Limb (tissue), 2 donors: ENCODE measurements around the gene TMTC3.
"Not testable (repeated sequence)": the region's sequence is repeated elsewhere in the genome, so short reads cannot be mapped to it uniquely, and the experiment has no call there.

Experiments
- DNase-seq, 2 donors: peaks; one replicate each; pipeline ENCODE4 v3.0.0-alpha.2; 2016; ENCODE audit errors: extremely low spot score in 2 of 2

The TMTC3 gene

DNA sequence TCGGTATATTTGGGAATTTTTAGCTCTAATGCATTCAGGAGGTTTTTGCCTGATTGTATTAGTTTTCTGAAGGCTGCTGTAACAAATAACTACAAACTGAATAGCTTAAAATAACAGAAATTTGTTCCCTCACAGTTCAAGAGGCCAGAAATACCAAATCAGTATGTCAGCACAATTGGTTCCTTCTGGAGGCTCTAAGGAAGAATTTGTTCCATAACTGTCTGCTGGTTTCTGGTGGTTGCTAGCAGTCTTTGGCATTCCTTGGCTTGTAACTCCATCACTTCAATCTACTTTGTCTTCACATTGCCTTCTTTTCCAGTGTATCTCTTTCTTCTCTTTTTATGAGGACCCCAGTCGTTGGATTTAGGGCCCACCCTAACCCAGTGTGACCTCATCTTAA lies 21.3 kb downstream of the TMTC3 start:
- no peak for DNase-seq

DNA sequence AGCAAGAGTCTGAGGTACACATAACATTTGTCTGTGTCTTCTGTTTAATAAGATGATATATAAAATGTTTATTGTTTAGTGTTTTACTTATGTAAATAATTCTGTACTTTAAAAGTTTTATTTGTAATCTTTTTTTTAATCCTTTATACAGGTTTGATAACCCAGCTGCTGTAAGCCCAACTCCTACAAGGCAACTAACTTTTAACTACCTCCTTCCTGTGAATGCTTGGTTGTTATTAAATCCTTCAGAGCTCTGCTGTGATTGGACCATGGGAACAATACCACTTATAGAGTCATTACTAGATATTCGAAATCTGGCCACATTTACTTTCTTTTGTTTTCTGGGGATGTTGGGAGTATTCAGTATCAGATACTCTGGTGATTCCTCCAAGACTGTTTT lies 24.1 kb downstream of the TMTC3 start:
- no peak for DNase-seq

DNA sequence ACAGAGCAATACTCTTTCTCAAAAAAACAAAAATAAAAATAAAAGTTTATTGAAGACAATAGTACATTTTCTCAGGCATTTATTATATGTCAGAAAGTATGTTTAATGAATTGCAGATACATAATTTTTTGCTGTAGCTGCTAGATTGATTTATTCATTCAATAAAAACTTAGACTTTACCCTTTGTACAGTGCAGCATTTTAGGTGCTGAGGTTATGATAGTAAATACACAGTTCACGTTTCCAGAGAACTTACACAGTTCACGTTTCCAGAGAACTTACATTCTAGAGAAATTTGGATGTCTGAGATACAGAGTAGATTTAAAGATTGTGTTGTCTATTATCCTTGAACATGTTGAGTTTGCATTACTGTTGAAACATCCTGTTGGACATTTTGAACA lies 25.3 kb downstream of the TMTC3 start:
- no peak for DNase-seq

DNA sequence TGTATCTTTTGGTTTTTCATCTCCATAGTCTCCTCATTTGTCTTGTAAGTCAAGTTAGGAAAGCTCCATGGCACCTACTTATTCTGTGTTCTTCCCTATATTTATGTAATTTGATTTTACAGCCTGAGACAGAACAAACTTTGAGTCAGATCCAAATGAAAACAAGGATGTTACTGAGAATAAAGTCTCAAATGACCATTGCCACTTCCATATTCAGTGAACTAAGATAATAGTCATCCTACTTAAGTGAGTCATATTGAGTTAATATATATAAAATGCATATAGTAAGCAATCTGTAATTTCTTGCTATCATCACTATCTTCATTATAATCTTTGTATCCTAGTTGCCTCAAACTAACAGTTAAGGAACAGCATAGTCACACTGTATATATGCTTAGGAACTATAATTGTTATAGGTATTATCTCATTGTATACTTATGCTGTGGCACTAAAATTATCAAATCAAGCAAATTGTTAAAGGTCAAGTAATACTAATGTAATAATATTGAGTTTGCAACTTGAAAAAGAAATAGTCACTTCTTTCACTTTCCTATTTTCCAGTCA lies 30.8 kb downstream of the TMTC3 start:
- DNase-seq = no peak

DNA sequence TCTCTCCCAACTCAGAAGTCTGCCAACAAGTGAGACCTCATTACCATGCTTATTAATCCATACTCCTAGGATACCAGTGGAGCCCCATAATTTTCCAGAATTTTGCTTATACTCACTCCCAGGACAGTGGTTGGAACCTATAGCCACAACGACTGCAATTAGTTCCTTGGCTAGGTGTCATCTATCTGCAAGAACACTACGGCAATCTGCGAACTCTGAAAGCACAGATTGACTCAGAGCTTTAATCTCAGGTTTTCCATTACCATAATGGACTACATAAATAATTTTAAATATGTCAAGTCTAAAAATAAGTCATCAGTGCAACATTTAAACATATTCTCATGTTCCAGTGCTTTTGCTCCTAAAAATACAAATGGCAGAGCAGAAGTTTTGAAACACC lies 33.4 kb downstream of the TMTC3 start:
- no peak for DNase-seq

DNA sequence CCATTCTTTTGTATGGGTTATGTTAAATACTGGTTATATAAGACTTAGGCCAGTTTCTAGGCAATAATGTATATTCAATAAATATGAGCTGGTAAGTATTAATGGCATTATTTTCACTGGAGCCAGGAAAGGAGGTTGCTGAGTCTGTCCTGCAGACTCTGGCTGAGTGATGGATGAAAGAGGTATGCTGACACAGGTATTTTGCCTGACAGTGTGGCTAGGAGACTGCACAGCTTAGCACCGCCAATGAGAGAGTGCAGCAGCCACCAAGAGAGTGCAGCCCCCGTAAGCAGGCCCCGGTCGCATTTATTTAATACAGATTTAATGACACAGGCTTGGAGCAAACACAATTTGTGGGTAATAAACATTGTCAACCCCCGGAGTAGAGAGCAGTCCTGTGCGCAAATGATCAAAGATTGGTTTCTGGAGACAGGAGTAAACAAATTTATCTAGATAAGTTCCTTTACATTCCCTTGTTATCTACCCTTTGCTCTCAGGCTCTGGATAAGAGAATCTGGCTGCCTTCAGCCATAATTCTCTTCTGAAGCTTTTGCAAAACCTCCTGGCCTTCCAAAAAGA lies 37.4 kb downstream of the TMTC3 start:
- no peak for DNase-seq

DNA sequence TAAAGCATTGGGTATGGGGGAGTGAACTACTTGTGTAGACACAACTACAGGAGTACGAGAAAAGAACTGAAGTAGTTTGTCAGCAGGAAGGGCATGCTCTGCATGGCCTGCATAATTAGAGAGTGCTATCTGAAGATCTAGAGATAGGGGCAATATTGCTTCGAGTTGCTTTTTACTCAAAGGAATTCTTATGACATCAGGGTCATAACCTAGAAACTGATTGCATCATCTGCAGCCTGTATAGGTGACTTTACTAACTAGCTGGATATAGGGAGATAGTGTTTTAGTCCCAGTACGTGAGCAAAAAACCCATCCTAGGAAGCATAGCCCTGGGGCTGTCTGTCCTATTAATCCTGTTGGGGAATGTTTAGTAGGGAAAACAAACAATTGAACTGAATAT lies 39.8 kb downstream of the TMTC3 start:
- DNase-seq = no peak

DNA sequence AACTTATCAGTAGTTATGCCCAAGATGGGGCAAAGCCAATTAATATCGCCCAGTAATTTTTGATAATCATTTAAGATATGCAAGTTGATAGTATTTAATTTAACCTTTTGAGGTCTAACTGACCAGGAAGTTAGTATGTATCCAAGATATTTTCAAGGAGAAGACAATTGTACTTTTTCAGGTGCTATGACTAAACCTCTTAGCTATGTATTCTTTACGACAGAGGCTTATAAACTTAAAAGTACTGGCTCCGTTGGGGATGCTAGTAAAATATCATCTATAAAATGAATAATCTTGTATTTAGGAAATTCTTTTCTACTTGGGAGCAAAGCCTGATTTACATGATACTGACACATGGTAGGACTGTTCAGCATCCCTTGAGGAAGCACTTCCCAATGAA lies 40.3 kb downstream of the TMTC3 start:
- no peak for DNase-seq

DNA sequence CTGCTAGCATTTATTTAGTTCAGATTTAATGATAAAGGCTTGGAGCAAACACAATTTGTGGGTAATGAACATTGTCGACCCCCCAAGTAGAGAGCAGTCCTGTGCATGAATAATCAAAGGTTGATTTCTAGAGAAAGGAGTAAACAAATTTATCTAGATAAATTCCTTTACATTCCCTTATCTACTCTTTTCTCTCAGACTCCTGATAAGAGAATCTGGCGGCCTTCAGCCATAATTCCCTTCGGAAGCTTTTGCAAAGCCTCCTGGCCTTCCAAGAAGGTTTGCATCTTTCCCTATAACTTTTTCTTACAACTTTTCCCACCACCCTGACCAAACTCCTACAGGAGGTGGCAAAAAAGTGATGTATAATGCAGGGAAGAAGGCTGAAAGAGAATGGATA lies 42.1 kb downstream of the TMTC3 start:
- DNase-seq = no peak

DNA sequence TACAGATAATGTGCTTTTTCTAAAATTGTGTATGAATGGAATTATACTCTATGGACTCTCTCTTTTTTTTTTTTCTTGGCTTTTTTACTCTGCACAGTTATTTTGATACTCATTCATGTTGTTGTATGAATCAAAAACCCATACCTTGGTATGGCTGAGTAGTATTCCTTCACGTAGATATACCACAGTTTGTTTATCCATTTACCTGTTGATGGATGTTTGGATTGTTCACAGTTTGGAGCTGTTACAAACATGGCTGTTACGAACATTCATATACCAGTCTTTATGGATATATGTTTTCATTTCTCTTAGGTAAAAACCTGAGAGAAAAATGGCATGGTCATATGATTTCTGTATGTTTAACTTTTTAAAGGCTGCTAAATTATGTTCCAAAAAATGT lies 43.2 kb downstream of the TMTC3 start:
- DNase-seq = no peak

DNA sequence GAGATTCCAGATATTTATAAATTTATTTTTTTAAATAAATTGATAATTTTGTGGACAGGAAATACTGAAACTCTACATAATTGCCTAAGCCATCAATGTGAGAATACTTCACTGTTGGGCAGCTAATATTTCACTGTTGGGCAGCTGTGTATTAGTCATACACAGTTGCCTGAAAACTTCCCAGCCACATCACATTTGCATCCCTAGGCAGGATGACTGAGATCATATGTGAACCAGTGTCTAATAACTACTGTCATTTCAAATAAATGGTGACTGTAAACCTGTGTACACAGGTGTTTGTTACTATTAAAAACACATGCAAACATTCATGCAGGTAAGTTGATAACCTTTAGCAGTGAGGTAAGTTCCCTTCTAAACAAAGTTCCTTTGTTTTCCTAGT lies 43.9 kb downstream of the TMTC3 start:
- DNase-seq = no peak

DNA sequence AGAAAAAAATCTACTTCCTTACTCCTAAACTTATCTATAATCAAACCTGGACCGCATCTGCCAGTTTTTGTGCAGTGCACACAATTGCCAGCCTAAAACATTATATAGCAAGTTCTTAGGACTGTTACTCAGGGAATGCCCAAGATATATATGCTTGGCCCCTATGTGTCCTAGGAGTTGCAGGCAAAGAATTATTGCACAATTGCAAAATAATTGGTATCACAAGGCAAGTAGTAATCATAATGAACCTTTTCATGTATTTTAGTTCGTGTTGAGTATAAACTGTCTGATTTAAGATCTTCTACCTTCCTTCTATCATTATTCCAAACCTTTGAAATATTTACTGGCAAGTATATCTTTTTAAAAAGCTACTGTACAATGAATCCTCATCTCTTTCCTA lies 45.5 kb downstream of the TMTC3 start:
- DNase-seq = no peak

DNA sequence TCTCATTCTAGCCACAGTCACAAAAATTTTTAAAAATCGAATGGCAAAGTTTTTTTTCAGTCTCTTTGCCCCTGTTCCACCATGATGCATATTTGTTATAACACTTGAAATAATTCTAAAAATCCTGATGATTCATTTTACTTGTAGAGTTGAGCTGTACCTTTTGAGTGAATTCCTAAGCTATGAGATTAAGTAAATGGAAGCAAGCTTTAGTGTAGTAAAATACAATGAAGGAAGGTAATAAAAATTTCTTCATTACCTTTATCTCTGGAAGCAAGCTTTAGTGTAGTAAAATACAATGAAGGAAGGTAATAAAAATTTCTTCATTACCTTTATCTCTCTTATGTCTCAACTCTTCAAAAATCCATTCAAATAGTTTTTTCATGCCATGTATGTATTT lies 46.1 kb downstream of the TMTC3 start:
- no peak for DNase-seq

DNA sequence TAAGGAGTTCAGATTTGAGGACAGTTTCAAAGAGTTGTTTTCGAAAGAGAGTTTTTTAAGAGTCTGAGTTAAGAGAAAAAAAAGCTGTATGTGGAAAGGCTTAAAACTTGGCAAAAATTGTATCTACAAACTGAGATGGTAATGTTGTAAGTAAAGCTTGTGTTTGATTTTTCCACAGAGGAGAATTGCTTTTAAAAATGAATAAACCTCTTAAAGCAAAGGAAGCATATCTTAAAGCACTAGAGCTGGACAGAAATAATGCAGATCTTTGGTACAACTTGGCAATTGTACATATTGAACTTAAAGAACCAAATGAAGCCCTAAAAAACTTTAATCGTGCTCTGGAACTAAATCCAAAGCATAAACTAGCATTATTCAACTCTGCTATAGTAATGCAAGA lies 50.3 kb downstream of the TMTC3 start:
- DNase-seq = no peak

DNA sequence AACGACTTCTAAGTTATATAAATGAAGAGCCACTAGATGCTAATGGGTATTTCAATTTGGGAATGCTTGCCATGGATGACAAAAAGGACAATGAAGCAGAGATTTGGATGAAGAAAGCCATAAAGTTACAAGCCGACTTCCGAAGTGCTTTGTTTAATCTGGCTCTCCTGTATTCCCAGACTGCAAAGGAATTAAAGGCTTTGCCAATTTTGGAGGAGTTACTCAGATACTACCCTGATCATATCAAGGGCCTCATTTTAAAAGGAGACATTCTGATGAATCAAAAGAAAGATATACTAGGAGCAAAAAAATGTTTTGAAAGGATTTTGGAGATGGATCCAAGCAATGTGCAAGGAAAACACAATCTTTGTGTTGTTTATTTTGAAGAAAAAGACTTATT lies 52.8 kb downstream of the TMTC3 start:
- DNase-seq = no peak

DNA sequence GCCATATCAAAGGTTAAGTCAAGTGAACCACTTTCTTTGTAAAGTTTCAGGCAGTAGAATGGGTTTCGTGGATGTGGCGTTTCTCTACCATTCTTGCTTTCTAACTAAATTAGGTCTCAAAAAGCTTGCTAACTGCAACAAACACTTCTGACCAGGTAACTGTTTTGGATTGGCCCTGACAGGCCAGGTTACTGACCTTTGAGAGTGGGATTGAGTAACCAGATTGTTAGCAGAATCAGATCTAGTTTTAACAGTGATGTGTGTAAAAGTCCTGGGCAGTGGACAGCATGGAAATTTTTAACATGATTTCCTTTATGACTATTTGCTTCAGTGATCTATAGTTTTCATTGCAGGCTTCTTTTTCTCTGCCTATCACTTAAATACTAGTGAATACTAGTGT lies 57.9 kb downstream of the TMTC3 start:
- no peak for DNase-seq

DNA sequence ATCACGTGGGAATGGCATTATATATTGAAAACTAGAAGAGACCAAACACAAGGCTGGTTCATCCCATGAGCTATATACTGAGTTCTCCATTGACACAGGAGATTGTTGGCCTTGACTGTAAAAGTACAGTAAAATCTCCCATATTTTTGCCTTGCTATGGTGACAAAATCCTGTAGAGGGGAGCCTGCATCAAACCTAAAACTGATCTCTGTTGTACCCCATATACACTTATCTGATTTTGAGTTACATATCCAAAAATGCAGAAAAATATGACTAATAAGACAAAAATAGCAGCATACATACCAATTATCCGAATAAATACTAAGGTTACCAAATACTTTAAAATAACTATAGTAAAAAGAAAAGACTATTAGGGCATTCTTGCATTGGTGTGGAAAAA lies 60.4 kb downstream of the TMTC3 start:
- DNase-seq = no peak

DNA sequence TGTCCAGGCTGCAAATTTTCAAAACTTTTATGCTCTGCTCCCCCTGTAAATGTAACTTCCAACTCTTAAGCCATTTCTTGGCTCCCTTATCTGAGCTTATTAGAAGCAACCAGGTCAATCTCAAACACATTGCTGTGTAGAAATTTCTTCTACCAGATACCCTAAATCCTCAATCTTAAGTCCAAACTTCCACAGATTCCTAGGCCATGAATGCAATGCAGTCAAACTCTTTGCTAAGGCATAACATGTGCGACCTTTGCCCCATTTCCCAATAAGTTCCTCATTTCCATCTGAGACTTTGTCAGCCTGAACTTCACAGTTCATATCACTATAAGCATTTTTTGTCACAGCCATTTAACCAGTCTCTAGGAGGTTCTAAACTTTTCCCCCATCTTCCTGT lies 64.5 kb downstream of the TMTC3 start:
- DNase-seq = no peak

DNA sequence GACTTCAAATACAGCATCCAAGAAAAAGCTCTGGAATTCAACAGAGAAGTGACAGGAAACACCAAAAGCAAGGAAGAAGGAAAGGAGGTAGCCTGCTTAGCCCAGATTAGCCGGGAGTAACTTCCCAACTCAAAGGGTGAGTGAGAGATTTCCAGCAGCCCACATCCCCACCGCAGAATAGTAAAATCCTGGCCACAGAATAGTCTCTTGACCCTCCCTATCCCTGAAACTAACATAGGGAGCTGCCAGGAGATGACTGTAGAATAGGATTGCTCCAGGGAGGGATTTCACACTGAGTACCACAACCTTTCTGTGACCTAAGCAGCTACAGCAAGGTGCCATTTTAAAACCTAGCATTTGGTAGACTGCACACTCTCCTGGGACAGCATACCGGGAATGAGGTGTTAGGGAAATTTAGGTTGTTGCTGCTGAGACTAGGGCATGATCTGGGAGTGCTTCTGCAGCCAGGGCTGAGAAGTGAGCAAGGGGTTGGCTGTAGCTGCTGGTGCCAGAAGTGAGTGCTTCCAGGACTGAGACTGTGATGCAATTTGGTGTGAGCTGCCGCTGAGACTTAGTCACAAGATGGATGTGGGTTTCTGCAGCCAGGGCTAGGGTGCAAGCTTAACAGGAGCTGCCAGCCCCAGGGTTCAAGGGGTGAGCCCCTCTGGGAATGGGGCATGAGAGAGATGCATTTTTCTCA lies 66.0 kb downstream of the TMTC3 start:
- DNase-seq = no peak

DNA sequence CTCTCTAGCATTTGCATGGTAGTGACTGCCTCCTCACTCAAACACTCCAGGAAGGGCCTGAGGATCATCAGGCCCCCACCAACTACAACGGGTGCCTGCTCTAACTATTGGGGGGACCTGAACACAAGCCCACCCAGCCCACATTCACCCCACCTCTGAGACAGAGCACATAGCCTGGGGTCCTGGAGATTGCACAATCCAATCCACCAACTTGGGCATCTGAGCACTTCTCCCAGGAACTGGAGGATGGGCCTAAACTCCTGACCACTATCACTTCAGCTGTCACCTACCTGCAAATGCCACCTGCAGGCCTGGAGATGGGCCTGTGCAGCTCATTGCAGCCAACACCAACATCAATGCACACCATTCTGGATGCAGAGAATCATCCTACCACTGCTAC lies 66.6 kb downstream of the TMTC3 start:
- no peak for DNase-seq

DNA sequence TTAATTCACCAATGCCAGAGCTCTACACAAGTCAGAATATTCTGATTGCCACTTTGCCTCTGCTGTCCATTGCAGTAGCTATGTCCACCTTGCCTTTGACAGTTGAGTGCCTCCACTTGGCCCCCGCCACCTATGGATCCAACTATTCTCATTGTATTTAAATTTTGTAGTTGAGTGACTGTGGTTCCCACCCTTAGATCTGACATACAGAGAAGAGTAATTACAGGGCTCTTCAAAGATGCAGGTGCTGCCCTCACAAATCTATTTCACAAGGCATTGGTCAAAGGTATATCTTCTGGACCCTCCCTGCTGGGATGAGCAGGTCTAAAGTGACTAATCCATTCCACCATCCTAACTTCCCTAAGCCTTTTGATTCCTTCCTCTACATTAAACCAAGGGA lies 68.2 kb downstream of the TMTC3 start:
- DNase-seq = not testable (repeated sequence)

DNA sequence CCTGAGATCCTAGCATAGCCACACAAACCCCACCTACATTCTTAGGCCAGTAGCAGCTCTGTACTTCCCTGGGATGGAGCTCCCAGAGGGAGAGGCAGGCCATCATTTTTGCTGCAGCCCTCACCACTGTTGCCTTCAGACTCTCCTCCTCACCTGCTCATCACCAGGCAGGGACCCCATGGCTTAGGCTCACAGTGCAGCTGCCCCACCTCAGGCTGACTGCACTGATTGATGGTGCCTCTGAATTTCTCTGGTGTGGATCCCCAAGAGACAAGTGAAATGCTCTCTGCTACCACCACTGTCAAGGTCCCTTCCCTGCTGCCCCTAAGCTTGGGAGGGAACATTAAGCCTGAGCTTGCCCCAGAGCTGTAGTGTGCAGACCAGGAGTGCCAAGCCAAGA lies 76.2 kb downstream of the TMTC3 start:
- DNase-seq = no peak

DNA sequence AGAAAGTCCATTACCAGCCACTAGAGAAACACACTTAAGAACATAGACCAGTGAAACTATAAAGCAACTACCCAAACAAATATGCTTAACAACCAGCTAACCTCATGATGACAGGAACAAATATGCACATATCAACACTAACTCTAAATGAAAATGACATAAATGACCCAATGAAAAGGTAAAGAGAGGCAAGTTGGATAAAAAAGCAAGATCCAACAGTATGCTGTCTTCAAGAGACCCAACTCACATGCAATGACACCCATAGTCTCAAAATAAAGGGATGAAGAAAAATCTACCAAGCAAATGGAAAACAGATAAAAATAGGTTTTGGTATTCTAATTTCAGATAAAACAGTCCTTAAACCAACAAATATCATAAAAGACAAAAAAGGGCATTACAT lies 77.8 kb downstream of the TMTC3 start:
- no peak for DNase-seq

DNA sequence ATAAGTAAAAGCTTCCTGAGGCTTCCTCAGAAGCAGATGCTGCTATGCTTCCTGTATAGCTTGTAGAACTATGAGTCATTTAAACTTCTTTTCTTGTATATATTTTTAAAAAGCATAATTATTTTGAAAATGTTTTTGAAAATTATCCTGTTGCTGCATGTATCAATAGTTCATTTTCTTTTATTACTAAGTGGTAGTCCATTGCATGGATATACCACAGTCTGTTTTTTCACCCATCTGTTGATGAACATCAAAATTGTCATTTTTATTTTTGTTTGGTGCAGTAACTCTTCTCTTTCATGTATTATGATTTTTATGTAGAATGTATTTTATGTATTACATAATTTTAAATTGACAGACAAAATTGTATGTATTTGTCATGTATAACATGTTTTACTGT lies 81.4 kb downstream of the TMTC3 start:
- DNase-seq = no peak
